Activated CD4-positive, alpha-beta T cell treated with anti-CD3 and anti-CD28 coated beads, Interleukin-2, amount 10 ng/mL, durations not matched to agents 7 days and 5 days (primary cell): ENCODE data around the gene PDZD2. TPM values are rescaled to one million over a fixed set of nuclear protein-coding genes. Genes with fewer than 3 reads are reported as not detected.
"Not testable (repeated sequence)": the region's sequence is repeated elsewhere in the genome, so short reads cannot be mapped to it uniquely, and the experiment has no call there.

Source experiments
- CTCF ChIA-PET: fragments of 350-600 bp; sonication (Branson Sonifier 250); formaldehyde crosslinking; loops from one replicate; lab custom pipeline; 2021; ENCODE audit warnings: antibody characterized with exemption; lab: Charles Lee
- POLR2A ChIA-PET: fragments of 350-600 bp; sonication (Branson Sonifier 250); formaldehyde crosslinking; loops from one replicate; lab custom pipeline; 2021; ENCODE audit warnings: antibody characterized with exemption; lab: Charles Lee
- DNase-seq: peaks from one replicate; pipeline ENCODE4 v3.0.0-alpha.2; 2020
- H3K27ac Mint-ChIP-seq: one replicate; pipeline ENCODE4 v1.8.0; 2021; ENCODE audit warnings: mild to moderate bottlenecking, moderate library complexity, mixed read lengths
- H3K27me3 Mint-ChIP-seq: one replicate; pipeline ENCODE4 v1.8.0; 2021; ENCODE audit warnings: mixed read lengths
- H3K36me3 Mint-ChIP-seq: one replicate; pipeline ENCODE4 v1.8.0; 2021; ENCODE audit warnings: low read depth, mixed read lengths
- H3K4me1 Mint-ChIP-seq: one replicate; pipeline ENCODE4 v1.8.0; 2021; ENCODE audit warnings: mixed read lengths
- H3K4me3 Mint-ChIP-seq: one replicate; pipeline ENCODE4 v1.8.0; 2021; ENCODE audit warnings: mild to moderate bottlenecking, moderate library complexity, mixed read lengths
- H3K9me3 Mint-ChIP-seq: one replicate; pipeline ENCODE4 v1.8.0; 2021; ENCODE audit warnings: mixed read lengths
- total RNA-seq, 2 experiments: library from RNA; stranded (reverse); gene quantifications; one replicate each; pipeline ENCODE4 v1.2.3, GENCODE V29; 2021

Gene PDZD2
- total RNA-seq, 2 experiments from 2014 or later = not detected

- POLR2A ChIA-PET, H3K9me3 Mint-ChIP-seq, H3K4me3 Mint-ChIP-seq, DNase-seq, H3K4me1 Mint-ChIP-seq, H3K36me3 Mint-ChIP-seq, CTCF ChIA-PET, H3K27me3 Mint-ChIP-seq, H3K27ac Mint-ChIP-seq: not testable (repeated sequence)
These were observed 401.3 kb downstream of the PDZD2 start for GRCh38 chr5:32040181-32040695.

DNA sequence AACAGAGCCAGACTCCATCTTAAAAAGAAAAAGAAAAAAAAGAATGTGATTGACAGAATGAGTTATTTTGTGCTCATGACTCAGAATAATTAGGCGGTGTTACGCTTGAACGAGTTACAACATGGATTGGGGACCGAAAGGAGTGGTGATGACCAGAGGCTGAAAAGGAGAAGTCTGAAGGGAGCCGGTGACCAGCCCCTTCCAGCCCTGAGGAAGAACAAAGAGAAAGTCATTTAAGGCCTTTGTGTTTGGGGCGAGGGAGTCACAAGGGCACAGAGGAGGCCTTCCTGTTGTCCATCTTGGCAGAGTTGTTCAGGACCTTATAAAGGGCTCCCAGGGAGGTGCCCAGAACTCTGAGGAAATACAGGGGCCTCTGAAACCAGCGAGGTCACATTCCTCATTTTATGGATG, 403.6 kb downstream of the PDZD2 start:
- Mint-ChIP-seq H3K27me3 (no peaks in the 10 kb centered on the region), H3K36me3 (no peaks in the 10 kb centered on the region), H3K9me3 (no peaks in the 10 kb centered on the region), H3K27ac (no peak overlapping the region), H3K4me3 (no peak overlapping the region), H3K4me1 (no peaks in the 10 kb centered on the region)
- ChIA-PET POLR2A (no interaction called here), CTCF (interaction anchor here (0.6 kb wide), 1 partner anchor 15 kb away, joined by 4 read pairs; no protein-coding TSS in a partner anchor)
- no peak for DNase-seq

DNA sequence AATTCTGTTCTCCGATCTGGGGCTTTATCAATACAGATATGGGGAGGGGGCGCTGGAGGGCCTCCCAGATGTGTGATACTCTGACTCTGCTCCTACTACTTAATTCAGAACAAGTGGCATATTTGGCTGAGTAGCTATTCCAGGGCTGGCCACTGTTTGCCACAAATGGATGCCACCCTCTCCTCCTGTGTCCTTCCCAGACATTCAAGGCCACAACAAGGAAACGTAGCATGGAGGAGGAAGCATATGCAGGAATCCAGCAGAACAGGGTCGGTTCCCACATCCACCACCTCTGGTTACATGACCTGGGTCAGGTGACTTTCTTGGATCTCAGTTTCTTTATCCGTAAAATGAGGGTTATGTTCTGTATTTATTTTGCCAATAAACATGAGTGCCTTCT, 404.2 kb downstream of the PDZD2 start:
- POLR2A ChIA-PET = no interaction called here
- H3K9me3 Mint-ChIP-seq = no peaks in the 10 kb centered on the region

DNA sequence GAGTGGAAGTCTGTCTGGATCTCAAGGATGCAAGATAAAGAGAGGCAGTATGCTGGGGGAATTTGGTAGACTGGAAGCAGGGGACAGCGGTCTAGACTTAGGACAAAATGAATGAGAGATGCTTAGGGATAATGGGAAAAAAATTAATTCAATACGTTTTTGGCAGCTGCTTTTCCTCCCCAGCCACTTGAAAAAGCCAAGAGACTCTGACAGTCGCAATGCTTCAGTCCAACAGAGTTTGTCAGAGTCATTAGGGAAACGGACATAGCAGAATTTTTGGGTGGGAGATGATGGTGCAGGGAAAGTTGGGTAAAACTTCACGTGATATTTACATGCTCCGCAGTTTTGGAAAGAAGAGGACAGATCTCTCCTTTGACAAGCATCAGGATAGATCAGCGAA, 405.5 kb downstream of the PDZD2 start:
- Mint-ChIP-seq H3K27ac (no peak overlapping the region), H3K4me1 (no peaks in the 10 kb centered on the region), H3K36me3 (no peaks in the 10 kb centered on the region), H3K27me3 (no peaks in the 10 kb centered on the region), H3K9me3 (no peaks in the 10 kb centered on the region), H3K4me3 (no peak overlapping the region)
- POLR2A ChIA-PET = no interaction called here
- CTCF ChIA-PET = interaction anchor here (0.6 kb wide), 1 partner anchor 622 kb away, joined by 3 read pairs; no protein-coding TSS in a partner anchor
- no peak for DNase-seq

More for the DNA sequence above, 404.2 kb downstream of the PDZD2 start:
- Mint-ChIP-seq H3K36me3 (no peaks in the 10 kb centered on the region), H3K4me3 (no peak overlapping the region), H3K27me3 (no peaks in the 10 kb centered on the region), H3K27ac (no peak overlapping the region), H3K4me1 (no peaks in the 10 kb centered on the region)
- DNase-seq = no peak
- CTCF ChIA-PET = no interaction called here

GRCh38 chr5:32044939-32045338, 406.0 kb downstream of the PDZD2 start:
- Mint-ChIP-seq H3K27me3 (no peaks in the 10 kb centered on the region), H3K9me3 (no peaks in the 10 kb centered on the region), H3K4me3 (no peak overlapping the region), H3K4me1 (no peaks in the 10 kb centered on the region), H3K27ac (no peak overlapping the region), H3K36me3 (no peaks in the 10 kb centered on the region)
- no peak for DNase-seq
- CTCF ChIA-PET = interaction anchor here (0.6 kb wide), 1 partner anchor 623 kb away, joined by 3 read pairs; no protein-coding TSS in a partner anchor
- POLR2A ChIA-PET = no interaction called here

GRCh38 chr5:32047056-32047455, 408.1 kb downstream of the PDZD2 start:
- Mint-ChIP-seq H3K4me1 (no peaks in the 10 kb centered on the region), H3K9me3 (no peaks in the 10 kb centered on the region), H3K27me3 (no peaks in the 10 kb centered on the region), H3K36me3 (no peaks in the 10 kb centered on the region), H3K4me3 (no peak overlapping the region), H3K27ac (no peak overlapping the region)
- ChIA-PET POLR2A (no interaction called here), CTCF (interaction anchor here (0.9 kb wide), 1 partner anchor 18 kb away, joined by 3 read pairs; no protein-coding TSS in a partner anchor)
- DNase-seq = no peak

GRCh38 chr5:32051796-32052195, 412.9 kb downstream of the PDZD2 start:
- no peaks in the 10 kb centered on the region for H3K4me1 Mint-ChIP-seq
- CTCF ChIA-PET = no interaction called here

GRCh38 chr5:32055891-32056866, 417.2 kb downstream of the PDZD2 start:
- H3K4me1 Mint-ChIP-seq = no peaks in the 10 kb centered on the region
- no peaks in the 10 kb centered on the region for H3K36me3 Mint-ChIP-seq
- H3K27ac Mint-ChIP-seq = no peak overlapping the region
- POLR2A ChIA-PET = no interaction called here
- no peaks in the 10 kb centered on the region for H3K9me3 Mint-ChIP-seq
- H3K27me3 Mint-ChIP-seq = no peaks in the 10 kb centered on the region
- no peak overlapping the region for H3K4me3 Mint-ChIP-seq
- DNase-seq = no peak
- CTCF ChIA-PET = interaction anchor here (0.6 to 1.2 kb wide), 2 partner anchors 10 to 29 kb away, joined by 3 read pairs; no protein-coding TSS in a partner anchor

More at GRCh38 chr5:32051796-32052195, 412.9 kb downstream of the PDZD2 start:
- no peaks in the 10 kb centered on the region for H3K27me3 Mint-ChIP-seq
- H3K27ac Mint-ChIP-seq = no peak overlapping the region
- POLR2A ChIA-PET = no interaction called here
- no peaks in the 10 kb centered on the region for H3K36me3 Mint-ChIP-seq
- H3K9me3 Mint-ChIP-seq = no peaks in the 10 kb centered on the region
- no peak overlapping the region for H3K4me3 Mint-ChIP-seq
- no peak for DNase-seq

GRCh38 chr5:32057187-32058096, 418.5 kb downstream of the PDZD2 start:
- Mint-ChIP-seq H3K27me3 (no peaks in the 10 kb centered on the region), H3K9me3 (no peaks in the 10 kb centered on the region), H3K36me3 (no peaks in the 10 kb centered on the region), H3K4me1 (no peaks in the 10 kb centered on the region), H3K4me3 (no peak overlapping the region), H3K27ac (no peak overlapping the region)
- ChIA-PET POLR2A (no interaction called here), CTCF (interaction anchor here (0.6 to 1.2 kb wide), 2 partner anchors 9 to 28 kb away, joined by 3 read pairs; no protein-coding TSS in a partner anchor)
- no peak for DNase-seq

DNA sequence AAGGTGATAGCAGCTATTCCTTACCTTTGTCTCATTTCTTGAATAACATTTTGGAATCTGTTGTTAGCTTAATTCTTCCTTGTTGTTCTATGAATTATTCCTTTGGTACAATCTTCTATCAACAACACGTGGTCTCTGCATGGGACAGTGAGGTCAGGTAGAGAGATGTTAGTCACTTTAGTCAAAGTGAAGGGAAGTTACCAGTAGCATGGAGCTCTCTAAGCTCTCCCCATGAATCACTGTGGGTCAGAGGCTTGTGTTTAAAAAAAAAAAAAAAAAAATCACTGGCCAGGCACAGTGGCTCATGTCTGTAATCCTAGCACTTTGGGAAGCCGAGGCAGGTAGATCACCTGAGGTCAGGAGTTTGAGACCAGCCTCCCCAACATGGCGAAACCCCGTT, 419.2 kb downstream of the PDZD2 start:
- no peak for DNase-seq
- CTCF ChIA-PET = interaction anchor here (0.7 kb wide), 1 partner anchor 203 kb away, joined by 3 read pairs; no protein-coding TSS in a partner anchor
- H3K27ac Mint-ChIP-seq = no peak overlapping the region
- H3K9me3 Mint-ChIP-seq = no peaks in the 10 kb centered on the region
- no peaks in the 10 kb centered on the region for H3K36me3 Mint-ChIP-seq
- POLR2A ChIA-PET = no interaction called here
- no peak overlapping the region for H3K4me3 Mint-ChIP-seq
- no peaks in the 10 kb centered on the region for H3K4me1 Mint-ChIP-seq
- no peaks in the 10 kb centered on the region for H3K27me3 Mint-ChIP-seq

- ChIA-PET CTCF (no interaction called here), POLR2A (no interaction called here)
- Mint-ChIP-seq H3K27me3 (no peaks in the 10 kb centered on the region), H3K4me1 (no peaks in the 10 kb centered on the region), H3K4me3 (no peak overlapping the region), H3K9me3 (no peaks in the 10 kb centered on the region), H3K36me3 (no peaks in the 10 kb centered on the region), H3K27ac (no peak overlapping the region)
- no peak for DNase-seq
These were observed 420.1 kb downstream of the PDZD2 start for GRCh38 chr5:32058997-32059396.

DNA sequence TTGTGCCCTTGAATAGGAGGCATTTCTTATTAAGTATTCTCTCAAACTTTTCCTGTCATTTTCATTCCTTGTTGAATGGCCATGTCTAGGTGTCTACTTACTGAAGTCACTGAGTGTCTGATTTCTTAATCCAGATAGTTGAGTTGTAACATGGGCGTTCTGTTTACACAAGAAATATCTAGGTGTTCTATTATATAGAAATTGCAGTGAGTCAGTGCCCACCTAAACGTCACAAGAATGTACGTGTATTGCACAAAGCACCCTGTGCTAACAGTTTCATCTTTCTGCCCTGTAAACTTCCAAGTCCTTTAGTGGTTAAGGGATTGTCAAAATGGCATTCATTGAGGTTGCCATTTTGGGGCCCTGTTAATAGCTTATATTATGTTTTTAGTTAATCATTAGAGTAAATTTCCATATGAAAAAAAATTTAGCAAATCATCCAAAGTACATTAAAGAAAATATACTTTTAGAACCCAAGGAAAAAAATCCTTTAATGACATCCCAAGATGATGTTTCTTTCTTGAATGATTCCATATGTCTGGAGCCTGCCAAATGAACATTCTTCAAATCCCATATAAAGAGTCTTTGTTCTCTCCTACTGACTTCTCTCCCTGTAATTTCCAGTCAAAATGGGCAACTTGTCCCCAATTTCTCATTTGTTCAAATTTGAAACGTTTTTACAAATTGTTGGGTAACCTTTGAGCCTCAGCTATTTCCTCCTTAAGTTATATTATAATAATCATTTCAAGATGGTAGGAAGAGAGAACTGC, 421.0 kb downstream of the PDZD2 start:
- no peaks in the 10 kb centered on the region for H3K36me3 Mint-ChIP-seq
- ChIA-PET CTCF (no interaction called here), POLR2A (no interaction called here)
- DNase-seq = no peak
- no peaks in the 10 kb centered on the region for H3K27me3 Mint-ChIP-seq
- no peaks in the 10 kb centered on the region for H3K9me3 Mint-ChIP-seq
- H3K4me3 Mint-ChIP-seq = no peak overlapping the region
- no peak overlapping the region for H3K27ac Mint-ChIP-seq
- no peaks in the 10 kb centered on the region for H3K4me1 Mint-ChIP-seq
